OCI-LY7 (cell line): ENCODE measurements around the gene ANTKMT. TPM values are rescaled to one million over a fixed set of nuclear protein-coding genes. Genes with fewer than 3 reads are reported as not detected.
A peak's percentile ranks its signal among the peaks of the same experiment; 100 is the strongest.

Experiments
- BruUV-seq: library from RNA; stranded (reverse); fragments of 400-500 nt; replicated peaks from 2 replicates; lab custom pipeline; 2021; lab: Mats Ljungman, UMichigan
- CTCF ChIA-PET: fragments of 300-600 bp; sonication (Branson Sonifier 250); formaldehyde crosslinking; loops from one replicate; lab custom pipeline; 2022; ENCODE audit warnings: antibody characterized with exemption; ENCODE audit not compliant: unreplicated experiment; lab: Charles Lee
- POLR2A ChIA-PET: fragments of 300-600 bp; sonication (Branson Sonifier 250); formaldehyde crosslinking; loops from one replicate; lab custom pipeline; 2022; ENCODE audit warnings: antibody characterized with exemption; lab: Charles Lee
- DNase-seq: peaks from one replicate; pipeline ENCODE4 v3.0.0-alpha.2; 2015; ENCODE audit warnings: low spot score
- H2AFZ ChIP-seq: fragments of 200-600 bp; sonication (generic), shearing (Covaris generic); 2 replicates; pipeline ENCODE4 v1.6.1; 2014; ENCODE audit warnings: mild to moderate bottlenecking, antibody characterized with exemption, low read length, moderate library complexity
- H3K27ac ChIP-seq: fragments of 200-600 bp; sonication (generic); 2 replicates; pipeline ENCODE4 v1.5.1; 2014; ENCODE audit warnings: mixed run types, low read depth, mild to moderate bottlenecking, moderate library complexity, low read length, inconsistent platforms; ENCODE audit not compliant: poor library complexity, severe bottlenecking
- H3K36me3 ChIP-seq: fragments of 200-600 bp; sonication (generic); 2 replicates; pipeline ENCODE4 v1.6.1; 2014; ENCODE audit warnings: mild to moderate bottlenecking, antibody characterized with exemption, low read length, moderate library complexity, mixed read lengths; ENCODE audit not compliant: insufficient read depth
- H3K4me1 ChIP-seq: fragments of 200-600 bp; sonication (generic); 2 replicates; pipeline ENCODE4 v1.5.1; 2014; ENCODE audit warnings: mild to moderate bottlenecking, low read length; ENCODE audit not compliant: insufficient read depth, poor library complexity, severe bottlenecking
- H3K4me2 ChIP-seq: fragments of 200-600 bp; sonication (generic); 2 replicates; pipeline ENCODE4 v1.6.1; 2014; ENCODE audit warnings: mild to moderate bottlenecking, low read length
- H3K4me3 ChIP-seq: fragments of 200-600 bp; sonication (generic); 2 replicates; pipeline ENCODE4 v1.5.1; 2014; ENCODE audit warnings: mild to moderate bottlenecking, low read depth, low read length; ENCODE audit not compliant: poor library complexity, severe bottlenecking
- H3K79me2 ChIP-seq: fragments of 200-600 bp; sonication (generic); 2 replicates; pipeline ENCODE4 v1.6.1; 2016; ENCODE audit warnings: low read depth, mild to moderate bottlenecking, low read length, moderate library complexity, mixed read lengths; ENCODE audit not compliant: insufficient read depth
- H3K9me2 ChIP-seq: fragments of 200-600 bp; sonication (generic); 2 replicates; pipeline ENCODE4 v1.6.1; 2016; ENCODE audit warnings: mild to moderate bottlenecking, low read length, mixed read lengths; ENCODE audit not compliant: insufficient read depth
- H3K9me3 ChIP-seq: fragments of 200-600 bp; sonication (generic); 2 replicates; pipeline ENCODE4 v1.6.1; 2014; ENCODE audit warnings: mild to moderate bottlenecking, mixed run types, low read length, mixed read lengths
- H4K20me1 ChIP-seq: fragments of 200-600 bp; sonication (generic); 2 replicates; pipeline ENCODE4 v1.6.1; 2014; ENCODE audit warnings: mild to moderate bottlenecking, antibody characterized with exemption, low read length, moderate library complexity, mixed read lengths; ENCODE audit not compliant: insufficient read depth
- EZH2phosphoT487 ChIP-seq: fragments of 200-600 bp; sonication (generic); IDR thresholded peaks from 2 replicates; pipeline ENCODE4 v1.6.1; 2018; ENCODE audit warnings: low read depth, borderline replicate concordance, mild to moderate bottlenecking, mixed run types, antibody characterized with exemption, low read length, moderate library complexity, mixed read lengths
- intact Hi-C: fragments of 100-400 bp; cut with micrococcal nuclease; formaldehyde crosslinking; loops from one replicate; pipeline ENCODE4 v1.10.0; 2022; ENCODE audit not compliant: unreplicated experiment
- total RNA-seq, 2 experiments: library from RNA; depleted of rRNA in 1 of 2; stranded (reverse); fragments of >200 nt in 1 of 2; shearing (Covaris generic) in 1 of 2; gene quantifications; 2 replicates each; pipeline ENCODE4 v1.2.3, GENCODE V29; 2014 to 2022
- TF ChIP-seq, protein P1 (sequence below): fragments of 200-600 bp; sonication (generic); conservative IDR thresholded peaks from 2 replicates; pipeline ENCODE4 v1.5.1; 2014; ENCODE audit warnings: mild to moderate bottlenecking, antibody characterized with exemption, low read length, moderate library complexity, mixed read lengths

The ANTKMT gene
- total RNA-seq, 2 experiments from 2014 or later: 46.5 to 51.3 TPM

DNA sequence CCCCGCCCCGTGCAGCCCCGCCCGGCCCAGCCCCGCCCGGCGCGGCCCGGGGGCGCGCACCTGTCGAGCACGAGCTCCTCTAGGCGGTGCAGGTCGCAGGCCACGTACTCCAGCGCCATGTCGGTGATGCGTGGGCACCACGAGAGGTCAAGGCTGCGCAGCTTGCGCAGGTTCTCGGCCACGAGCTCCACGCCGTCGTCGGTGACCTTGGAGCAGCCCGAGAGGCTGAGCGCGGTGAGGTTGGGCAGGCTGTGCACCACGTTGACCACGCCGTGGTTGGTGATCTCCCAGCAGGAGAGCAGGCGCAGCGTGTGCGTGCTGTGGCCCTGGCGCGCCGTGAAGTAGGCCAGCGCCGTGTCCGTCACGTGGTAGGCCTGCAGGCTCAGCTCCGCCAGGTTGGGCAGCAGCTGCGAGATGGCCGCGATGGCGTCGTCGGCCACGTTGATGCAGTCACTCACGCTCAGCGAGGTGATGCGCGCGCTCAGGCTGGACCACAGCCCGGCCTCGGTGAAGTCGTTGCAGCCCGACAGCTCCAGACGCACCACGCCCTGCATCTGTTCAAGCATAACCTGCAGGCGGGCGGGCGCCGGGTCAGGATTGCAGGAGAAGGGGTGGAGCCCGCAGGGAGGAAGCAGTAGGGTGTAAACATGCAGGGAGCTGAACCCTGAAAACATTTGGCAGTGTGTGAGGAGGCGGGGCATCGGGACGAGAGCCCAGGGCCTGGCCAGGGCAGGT, 25.4 kb upstream of the ANTKMT start:
- Histone ChIP-seq H3K79me2 (no peaks in the 10 kb centered on the region), H4K20me1 (no peaks in the 10 kb centered on the region), H3K4me2 (peak overlapping the region; percentile 53; the same call in 1 of the 2 replicates), H3K4me3 (no peak overlapping the region), H3K9me3 (no peaks in the 10 kb centered on the region), H3K4me1 (peaks cover 14% of the 10 kb centered on the region), H3K36me3 (no peaks in the 10 kb centered on the region), H3K27ac (no peak overlapping the region), H2AFZ (no peak overlapping the region), H3K9me2 (no peaks in the 10 kb centered on the region)
- no TSS peak for BruUV-seq
- ChIA-PET POLR2A (no interaction called here), CTCF (no interaction called here)
- DNase-seq: no peak
- intact Hi-C loops: no loop called here
- TF ChIP-seq, protein P1, sequence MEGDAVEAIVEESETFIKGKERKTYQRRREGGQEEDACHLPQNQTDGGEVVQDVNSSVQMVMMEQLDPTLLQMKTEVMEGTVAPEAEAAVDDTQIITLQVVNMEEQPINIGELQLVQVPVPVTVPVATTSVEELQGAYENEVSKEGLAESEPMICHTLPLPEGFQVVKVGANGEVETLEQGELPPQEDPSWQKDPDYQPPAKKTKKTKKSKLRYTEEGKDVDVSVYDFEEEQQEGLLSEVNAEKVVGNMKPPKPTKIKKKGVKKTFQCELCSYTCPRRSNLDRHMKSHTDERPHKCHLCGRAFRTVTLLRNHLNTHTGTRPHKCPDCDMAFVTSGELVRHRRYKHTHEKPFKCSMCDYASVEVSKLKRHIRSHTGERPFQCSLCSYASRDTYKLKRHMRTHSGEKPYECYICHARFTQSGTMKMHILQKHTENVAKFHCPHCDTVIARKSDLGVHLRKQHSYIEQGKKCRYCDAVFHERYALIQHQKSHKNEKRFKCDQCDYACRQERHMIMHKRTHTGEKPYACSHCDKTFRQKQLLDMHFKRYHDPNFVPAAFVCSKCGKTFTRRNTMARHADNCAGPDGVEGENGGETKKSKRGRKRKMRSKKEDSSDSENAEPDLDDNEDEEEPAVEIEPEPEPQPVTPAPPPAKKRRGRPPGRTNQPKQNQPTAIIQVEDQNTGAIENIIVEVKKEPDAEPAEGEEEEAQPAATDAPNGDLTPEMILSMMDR: no peak
- no peak for TF ChIP-seq EZH2phosphoT487

DNA sequence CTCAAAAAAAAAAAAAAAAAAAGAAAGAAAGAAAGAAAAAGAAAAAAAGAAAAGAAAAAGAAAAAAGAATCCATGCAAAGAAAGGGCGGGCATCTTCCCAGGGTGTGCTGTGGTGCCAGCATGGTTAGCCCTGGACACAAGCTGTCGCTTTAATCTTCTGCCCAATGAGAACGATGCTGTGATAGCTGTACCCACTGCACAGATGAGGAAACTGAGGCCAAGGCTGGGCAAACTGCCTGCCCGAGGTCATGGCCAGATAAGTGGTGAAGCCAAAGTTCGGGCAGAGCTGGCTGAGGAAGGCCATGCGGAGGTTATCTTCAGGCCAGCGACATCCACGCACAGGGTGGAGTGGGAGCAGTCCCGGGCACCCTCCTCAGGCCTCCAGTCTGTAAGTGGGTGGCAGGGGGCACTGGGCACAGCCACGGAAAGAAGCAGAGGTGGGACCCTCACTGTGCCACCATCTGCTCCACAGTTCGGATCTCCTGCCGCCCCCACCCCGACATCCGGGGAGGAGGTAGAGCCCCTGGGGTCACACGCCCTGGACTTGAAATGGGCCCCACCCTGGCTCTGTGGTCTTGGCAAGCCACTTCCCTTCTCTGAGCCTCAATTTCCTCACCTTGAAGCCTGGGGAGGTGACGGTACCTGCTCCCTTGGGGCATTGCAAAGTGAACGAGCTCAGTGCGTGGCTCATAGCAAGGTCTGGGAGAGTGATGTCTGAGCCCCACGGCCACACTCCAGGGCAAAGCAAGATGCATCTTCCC, 21.9 kb upstream of the ANTKMT start:
- no peaks in the 10 kb centered on the region for H3K9me2 ChIP-seq
- no peaks in the 10 kb centered on the region for H4K20me1 ChIP-seq
- peaks cover 10% of the 10 kb centered on the region for H3K4me1 ChIP-seq
- TF ChIP-seq, protein P1: no peak
- no peak for TF ChIP-seq EZH2phosphoT487
- no TSS peak for BruUV-seq
- intact Hi-C loops: no loop called here
- H3K27ac ChIP-seq: no peak overlapping the region
- H2AFZ ChIP-seq: no peak overlapping the region
- no peaks in the 10 kb centered on the region for H3K79me2 ChIP-seq
- H3K9me3 ChIP-seq: no peaks in the 10 kb centered on the region
- no peak overlapping the region for H3K4me3 ChIP-seq
- no peaks in the 10 kb centered on the region for H3K36me3 ChIP-seq
- no peak overlapping the region for H3K4me2 ChIP-seq
- CTCF ChIA-PET: no interaction called here
- no peak for DNase-seq
- POLR2A ChIA-PET: no interaction called here
